HS-5 (cell line): ENCODE measurements around the gene P3R3URF.
"Not testable (repeated sequence)": the region's sequence is repeated elsewhere in the genome, so short reads cannot be mapped to it uniquely, and the experiment has no call there.

Source experiments
- DNase-seq: peaks from one replicate; pipeline ENCODE4 v3.0.0-alpha.2; 2012; ENCODE audit warnings: low read depth

The P3R3URF gene

DNA sequence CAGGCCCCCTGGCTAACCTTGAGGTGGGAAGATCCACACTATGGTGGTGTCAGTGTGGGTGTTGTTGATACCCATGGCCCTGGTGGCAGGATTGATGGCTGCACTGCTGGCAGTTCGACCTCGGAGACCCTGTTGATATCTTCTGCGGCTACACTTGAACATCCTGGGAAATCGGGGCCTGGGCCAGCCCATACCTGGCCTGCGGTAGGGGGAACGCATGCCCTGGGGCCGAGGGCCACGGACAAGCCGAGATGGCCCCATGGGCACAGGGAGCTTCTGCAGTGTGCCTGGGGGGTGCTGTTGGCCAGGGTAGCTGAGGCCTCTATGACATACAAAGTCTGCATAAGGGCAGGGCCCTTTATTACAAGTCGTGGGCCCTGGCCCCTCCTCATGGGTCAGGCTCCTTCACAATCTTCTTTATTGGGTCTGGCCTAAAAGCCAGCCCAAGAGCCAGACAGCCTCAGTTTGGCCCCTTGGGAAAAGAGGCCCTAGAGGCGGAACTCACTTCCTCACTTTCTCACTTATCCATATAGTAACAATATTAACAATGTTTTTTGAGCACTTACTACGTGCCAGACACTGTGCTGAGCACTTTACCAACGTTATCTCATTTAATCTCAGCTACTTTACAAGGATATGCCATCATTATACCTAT lies at the start of gene P3R3URF:
Gene P3R3URF (minus strand): TSS at position 278 of the 655 bp plus-strand sequence. CDS start 17 bp downstream, at position 261.
- no peak for DNase-seq

DNA sequence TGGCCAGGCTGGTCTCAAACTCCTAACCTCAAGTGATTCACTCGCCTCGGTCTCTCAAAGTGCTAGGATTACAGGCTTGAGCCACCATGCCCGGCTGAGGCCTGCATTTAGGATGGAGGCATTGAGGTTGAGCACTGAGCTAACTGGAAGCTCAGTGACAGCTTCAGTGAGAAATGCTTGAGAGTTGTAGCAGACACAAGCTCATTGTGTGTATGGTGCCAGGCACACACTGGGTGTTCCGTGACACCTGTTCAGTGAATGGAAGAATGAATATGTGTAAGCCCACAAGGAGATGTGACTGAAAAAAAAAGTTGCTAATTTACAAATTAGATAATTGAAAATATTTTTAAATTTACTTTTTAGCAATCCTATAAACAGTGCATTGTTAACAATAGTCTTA lies 48.7 kb upstream of the P3R3URF start:
- DNase-seq, result no peak

DNA sequence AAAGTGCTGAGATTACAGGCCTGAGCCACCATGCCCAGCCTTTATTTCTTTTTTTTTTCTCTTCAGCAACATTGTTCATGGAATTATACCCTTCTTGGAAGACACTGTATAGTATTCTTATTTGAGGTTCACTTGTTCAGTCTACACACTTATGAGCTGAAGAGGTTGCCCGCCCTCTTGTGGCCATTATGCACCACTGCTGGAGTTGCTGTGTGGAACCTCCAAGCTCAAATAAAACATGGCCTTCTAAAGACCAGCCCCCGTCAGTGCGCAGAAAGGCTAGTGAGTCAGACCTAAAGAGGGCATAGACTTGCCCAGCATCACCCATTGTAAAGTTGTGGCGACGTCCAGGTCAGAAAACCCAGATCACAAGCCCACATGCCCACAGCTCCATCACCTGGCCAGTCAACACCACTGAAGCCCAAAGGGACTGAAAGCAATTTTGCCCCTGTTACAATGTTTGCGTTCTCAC lies 47.2 kb upstream of the P3R3URF start:
- DNase-seq, result peak; percentile 85

DNA sequence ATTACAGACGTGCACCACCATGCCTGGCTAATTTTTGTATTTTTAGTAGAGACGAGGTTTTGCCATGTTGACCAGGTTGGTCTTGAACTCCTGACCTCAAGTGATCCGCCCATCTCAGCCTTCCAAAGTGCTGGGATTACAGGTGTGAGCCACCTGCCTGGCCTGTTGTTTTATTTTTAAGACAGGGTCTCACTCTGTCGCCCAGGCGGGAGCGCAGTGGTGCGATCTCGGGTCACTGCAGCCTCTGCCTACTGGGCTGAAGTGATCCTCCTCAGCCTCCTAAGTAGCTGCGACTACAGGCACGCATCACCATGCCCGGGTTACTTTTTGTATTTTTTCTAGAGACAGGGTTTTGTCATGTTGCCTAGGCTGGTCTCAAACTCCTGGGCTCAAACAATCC lies 46.8 kb upstream of the P3R3URF start:
- not testable (repeated sequence) for DNase-seq

DNA sequence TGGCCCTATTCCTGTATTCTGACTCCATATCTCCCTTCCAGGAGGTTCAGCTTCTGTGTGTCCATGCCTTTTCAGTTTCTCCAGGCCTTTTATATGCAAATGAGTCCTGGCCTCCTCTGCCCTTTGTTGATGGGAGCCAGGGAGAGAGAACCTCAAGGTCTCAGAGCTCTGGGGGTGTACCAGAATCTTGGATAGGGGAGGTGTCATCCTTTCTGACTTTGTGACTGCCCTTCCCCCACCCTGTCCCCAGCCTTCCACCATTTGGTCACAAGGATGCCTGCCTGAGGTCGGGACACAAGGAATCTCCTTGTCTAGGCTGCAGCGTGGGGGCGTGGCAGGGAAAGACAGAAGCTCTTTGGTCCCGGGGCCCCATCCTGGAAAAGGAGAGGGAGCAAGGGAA lies 45.5 kb upstream of the P3R3URF start:
- no peak for DNase-seq

DNA sequence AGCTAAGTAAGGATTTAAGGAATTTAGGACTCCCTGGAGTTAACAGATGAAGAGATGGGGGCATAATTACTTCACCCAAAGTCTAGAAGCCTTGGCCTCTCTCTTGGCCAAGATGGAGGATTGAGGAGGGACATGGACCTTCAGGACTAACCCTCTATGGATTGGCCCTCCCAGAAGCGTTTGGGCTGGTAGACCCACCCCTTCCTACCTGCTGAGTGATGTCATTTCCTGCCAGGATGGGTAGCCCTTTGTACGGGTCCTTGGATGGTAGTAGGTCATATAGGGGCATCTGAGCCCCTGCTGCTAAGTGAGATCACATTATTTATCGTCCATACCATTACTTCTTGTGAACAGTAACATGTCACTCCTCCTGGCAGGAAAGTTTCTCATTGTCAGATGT lies 44.5 kb upstream of the P3R3URF start:
- no peak for DNase-seq

DNA sequence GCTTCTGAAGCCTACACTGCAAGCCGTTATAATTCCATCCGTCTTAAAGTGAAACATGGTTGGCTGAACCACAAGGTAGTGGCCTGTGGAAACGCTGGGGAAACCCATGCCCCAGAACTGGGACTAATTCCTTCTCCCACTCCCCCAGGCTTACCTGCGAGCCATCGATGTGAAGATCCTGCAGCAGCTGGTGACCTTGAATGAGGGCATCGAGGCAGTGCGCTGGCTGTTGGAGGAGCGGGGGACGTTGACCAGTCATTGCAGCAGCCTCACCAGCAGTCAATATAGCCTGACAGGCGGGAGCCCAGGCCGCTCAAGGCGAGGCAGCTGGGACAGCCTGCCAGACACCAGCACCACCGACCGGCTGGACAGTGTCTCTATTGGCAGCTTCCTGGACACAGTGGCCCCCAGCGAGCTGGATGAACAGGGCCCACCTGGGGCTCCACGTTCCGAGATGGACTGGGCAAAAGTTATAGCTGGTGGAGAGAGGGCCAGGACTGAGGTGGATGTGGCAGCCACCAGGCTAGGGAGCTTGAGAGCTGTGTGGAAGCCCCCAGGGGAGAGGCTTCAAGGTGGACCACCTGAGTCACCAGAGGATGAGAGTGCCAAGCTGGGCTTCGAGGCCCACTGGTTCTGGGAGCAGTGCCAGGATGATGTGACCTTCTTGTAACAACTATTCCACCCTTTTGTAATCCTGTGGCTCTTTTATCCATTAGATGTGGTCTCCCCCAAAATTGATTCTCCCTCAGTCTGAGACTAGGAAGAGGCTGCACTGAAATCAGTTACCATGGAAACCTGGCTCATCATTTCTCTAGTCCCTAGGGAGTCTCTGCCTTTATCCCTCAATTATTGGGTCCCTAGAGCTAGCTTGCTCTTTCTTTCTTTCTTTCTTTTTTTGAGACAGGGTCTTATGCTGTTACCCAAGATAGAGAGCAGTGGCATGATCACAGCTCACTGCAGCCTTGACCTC lies 43.5 kb upstream of the P3R3URF start:
- DNase-seq, result no peak

DNA sequence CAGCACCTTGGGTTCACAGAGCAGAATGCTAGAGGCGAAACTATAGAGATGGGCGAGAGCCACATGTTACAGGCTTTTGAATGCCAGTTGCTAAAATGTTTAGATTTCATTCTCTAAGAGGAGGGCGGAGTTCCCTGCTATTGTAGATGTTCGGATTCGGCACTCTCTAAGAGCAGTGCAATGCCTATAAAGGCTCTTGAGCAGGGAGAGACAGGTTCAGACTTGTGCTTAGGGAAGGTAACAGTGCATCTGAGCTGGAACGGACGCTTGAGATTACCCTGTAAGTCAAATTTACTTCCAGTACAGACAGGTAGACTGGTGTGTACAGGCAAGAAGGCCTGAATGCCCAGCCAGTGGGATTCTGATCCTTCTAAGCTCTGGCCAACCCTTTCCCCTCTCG lies 42.2 kb upstream of the P3R3URF start:
- DNase-seq, result no peak

DNA sequence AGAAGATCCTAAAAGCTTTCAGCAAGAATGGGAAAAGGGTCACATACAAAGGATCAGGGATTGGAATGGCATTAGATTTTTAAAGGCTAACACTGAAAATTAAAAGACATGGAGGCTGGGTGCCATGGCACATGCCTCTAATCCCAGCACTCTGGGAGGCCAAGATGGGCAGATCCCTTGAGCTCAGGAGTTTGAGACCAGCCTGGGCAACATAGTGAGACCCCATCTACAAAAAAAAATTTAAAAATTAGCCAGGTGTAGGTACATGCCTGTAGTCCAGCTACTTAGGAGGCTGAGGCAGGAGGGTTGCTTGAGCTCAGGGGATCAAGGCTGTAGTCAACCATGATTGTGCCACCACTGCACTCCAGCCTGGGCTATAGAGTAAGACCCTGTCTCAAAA lies 39.2 kb upstream of the P3R3URF start:
- no peak for DNase-seq

DNA sequence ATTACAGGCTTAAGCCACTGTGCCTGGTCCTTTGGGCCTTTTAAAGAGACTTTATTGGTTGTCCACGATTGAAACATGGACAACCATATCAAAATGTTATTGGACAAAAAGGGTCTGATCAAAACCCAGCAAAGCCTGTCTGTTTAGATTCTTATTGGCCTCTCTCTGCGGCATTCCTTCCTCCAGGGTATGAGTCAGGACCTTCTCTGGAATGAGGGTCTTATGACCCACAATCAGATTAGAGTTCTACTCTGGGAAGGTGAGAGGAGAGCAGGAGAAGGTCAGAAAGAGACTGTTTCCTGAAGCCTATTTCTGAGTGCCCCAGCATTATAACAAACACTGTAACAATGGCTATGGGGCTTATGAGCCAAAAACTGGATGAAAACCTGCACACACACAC lies 34.8 kb upstream of the P3R3URF start:
- no peak for DNase-seq

DNA sequence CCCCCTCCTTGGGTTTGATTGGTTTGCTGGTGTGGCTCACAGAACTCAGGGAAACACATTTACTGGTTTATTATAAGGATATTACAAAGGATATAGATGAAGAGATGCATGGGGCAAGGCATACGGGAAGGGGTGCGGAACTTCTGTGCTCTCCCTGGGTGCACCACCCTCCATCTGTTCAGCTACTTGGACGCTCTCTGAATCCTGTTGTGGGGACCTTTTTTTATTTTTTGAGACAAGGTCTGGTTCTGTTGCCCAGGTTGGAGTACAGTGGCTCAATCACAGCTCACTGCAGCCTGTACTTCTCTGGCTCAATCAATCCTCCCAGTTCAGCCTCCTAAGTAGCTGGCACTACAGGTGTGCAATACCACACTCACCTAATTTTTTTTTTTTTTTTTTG lies 34.3 kb upstream of the P3R3URF start:
- DNase-seq, result no peak

DNA sequence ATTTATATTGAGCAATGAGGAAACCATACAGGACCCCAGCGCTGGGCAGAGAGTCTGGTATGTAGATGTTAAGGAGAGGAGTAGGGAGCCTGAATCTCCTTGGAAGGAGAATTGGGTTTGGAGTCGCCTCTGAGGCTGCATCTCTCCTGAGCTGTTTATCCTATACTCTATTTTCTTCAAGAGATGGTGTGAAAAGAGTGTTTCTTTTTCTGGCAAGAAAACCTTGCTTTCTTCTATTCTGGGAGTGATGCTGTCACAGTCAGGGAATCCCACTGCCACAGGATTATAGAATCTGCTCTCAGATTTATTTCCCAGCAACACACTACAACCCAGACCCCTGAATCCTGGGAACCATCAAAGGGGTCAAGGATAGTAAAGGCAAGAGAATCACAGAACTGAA lies 30.1 kb upstream of the P3R3URF start:
- no peak for DNase-seq

DNA sequence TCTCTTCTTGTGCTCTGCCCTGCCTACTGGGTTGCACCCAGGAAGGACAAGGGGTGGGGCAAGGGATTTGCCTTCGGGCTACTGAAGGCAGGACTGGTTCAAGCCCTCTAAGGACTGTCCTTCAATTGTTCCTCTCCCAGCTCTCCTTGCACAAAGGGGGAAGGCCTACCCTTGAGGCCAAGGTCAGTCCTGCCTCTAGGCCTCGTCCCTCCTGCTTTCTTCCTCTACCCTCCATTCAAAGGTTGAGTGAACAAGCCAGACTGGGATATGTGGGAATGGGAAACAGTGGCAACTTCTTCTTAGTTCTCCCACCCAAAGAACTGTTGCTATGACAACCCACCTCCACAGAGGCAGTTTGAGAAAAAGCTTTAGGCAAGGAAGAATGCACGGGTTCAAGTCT lies 29.5 kb upstream of the P3R3URF start:
- DNase-seq, result no peak

DNA sequence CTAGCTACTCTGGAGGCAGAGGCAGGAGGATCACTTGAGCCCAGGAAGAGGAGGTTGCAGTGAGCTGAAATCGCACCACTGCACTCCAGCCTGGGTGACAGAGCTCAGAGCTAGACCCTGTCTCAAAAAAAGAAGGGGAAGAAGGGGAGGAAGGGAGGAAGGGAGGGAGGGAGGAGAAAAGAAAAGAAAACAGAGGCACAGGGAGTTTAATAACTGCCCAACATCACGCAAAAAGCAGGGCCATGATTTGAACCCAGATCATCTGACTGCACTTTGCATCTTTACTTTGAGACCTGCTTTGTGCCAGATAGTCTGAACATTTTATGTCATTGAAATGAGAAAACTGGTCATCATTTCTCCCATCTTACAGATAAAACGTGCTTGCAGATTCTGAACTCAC lies 28.9 kb upstream of the P3R3URF start:
- DNase-seq, result no peak

DNA sequence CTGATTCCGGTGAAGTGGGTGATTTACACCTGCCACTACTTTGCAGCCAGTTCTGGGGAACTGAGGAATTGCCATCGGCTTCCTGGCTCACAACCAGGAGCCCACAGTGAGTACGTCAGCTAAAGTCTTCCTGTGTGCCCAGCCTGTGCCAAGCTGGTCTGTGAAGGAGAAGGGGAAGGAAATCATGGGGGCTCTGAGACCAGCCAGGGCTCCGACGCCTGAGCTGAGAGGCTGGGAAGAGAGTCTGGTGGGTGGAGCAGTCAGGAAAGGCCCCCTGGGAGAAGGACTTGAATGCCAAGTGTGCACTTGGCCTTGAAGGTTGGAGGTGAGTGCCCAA lies 28.1 kb upstream of the P3R3URF start:
- DNase-seq, result no peak

DNA sequence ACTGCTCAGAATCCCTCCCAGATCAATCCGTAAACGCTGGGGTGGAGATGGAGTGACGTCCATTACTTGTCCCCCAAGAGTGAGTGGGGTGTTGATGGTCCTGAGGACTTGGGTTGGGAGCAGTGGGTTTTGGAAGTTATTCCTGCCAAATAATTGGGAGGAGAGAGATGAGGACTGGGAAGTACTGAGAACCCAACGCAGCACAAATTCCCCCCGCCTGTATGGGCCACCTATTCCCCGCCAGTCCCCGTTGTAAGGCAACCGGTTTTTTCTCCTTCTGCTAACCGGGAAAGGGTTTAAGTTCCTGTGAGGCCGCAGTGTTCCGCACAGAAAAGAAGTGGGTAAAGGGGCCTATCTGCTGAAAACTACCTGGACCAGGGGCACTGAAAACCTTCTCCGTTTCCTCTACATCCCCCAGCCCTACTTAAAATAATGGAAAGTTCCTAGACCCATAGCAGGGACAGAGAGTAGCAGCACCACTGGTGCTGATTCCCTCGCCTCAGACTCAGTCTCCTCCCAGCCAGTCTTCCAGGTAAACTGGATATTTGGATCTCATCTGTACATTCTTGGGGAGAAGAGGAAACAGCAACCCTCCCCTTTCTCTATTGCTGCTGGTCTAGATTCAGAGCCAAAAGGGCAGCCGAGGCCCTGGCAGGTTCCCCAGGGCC lies 27.6 kb upstream of the P3R3URF start:
- DNase-seq, result no peak

DNA sequence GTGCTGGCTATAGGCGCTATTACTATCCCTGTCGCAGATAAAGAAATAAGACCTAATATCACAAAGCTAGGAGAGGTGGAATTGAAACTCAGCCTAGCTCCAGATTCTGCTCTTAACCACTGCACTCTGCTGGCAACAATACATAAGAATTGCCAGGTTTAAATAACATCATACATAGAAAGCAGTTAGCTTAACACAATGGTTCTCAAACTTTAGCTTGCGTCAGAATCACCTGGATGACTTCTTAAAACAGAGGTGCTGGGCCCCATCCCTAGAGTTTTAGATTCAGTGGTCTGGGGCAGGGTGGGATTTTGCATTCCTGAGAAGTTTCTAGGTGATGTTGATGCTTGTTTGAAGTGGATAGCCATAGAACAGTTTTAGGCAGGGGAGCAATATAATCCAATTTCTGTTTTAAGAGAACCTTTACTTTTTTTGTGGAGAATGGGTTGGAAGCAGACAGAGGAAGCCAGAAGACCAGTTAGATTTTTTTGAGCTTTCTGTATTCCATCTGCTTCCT lies 23.0 kb upstream of the P3R3URF start:
- no peak for DNase-seq

DNA sequence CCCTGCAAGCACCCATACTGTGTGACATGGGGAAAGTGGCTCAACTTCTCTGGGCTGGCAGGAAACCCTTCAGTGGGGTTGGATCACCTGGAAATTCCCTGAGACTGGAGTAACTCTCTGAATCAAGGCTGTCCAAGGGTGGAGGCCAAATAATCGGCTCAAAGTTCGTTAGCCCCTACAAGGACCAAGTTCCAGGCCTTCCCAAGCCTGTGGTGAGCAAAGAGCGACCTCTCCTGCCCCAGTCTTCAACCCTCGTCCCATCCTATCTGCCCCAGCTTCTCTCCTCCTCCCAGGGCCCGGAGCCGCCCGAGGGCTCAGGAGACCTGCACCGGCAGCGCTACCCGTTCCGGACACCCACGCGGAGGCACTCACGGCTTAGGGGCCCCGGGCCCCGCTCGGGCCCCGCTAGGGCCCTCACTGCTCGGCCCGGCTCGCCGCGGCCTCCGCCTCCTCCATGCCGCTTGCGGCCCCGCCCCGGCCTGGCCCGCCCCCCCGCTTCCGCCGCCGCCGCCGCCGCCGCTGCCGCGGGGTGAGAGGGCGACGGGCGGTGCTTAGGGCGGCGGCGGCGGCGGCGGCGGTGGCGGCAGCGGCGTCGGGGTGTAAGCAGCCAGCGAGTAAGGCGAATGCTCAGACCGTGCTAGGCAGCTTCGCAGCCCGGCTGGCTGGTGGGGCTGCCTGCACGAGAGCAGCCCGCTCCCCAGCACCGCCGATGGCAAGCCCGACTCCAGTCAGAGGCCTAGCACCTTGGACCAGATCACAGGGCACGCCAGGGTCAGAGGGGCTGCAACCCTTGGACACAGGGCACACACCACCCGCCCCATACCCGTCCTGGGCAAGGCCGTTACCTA lies 21.9 kb upstream of the P3R3URF start, which contains the start of gene POMGNT1:
Gene POMGNT1 (minus strand): TSS at position 471 of the 848 bp plus-strand sequence. CDS start 613 bp downstream, outside the sequence.
- DNase-seq, result no peak

DNA sequence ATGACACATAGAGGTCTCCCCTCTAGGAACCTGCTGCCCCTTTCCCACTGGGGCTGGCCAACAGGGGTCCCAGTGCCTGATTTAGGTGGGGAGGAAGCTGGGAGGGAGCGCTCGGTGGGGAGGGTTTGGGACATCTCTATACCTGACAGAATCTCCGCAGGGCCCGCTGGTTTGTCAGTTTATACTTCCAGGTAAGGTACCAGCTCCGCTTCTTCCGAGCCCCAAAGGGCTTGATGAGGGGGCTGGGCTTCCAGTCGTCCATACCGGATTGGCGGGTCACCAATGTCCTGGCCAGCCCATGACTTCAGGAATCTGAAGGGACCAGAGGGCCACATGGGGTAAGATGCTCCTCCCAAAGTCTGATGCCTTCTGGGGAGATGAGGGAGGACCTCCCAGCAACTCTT lies 21.3 kb upstream of the P3R3URF start:
- no peak for DNase-seq

DNA sequence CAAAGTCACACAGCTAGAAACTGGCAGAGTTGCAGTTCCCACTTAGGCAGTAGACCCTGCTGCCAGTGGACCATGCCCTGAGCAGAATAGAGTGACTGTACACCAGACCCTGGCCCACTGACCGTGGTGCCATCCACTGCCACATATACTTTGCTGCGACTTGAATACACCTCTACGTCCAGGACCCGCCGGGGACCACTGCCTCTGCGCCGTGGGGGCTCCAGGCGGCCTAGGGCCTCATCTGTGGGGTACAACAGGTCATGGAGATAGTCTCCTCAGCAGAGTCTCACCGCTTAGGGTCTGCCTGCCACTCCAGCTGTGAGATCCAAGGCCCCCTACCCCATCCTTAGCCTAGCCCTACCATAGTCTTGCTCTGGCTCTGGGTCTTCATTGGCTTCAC lies 20.3 kb upstream of the P3R3URF start:
- DNase-seq, result no peak

DNA sequence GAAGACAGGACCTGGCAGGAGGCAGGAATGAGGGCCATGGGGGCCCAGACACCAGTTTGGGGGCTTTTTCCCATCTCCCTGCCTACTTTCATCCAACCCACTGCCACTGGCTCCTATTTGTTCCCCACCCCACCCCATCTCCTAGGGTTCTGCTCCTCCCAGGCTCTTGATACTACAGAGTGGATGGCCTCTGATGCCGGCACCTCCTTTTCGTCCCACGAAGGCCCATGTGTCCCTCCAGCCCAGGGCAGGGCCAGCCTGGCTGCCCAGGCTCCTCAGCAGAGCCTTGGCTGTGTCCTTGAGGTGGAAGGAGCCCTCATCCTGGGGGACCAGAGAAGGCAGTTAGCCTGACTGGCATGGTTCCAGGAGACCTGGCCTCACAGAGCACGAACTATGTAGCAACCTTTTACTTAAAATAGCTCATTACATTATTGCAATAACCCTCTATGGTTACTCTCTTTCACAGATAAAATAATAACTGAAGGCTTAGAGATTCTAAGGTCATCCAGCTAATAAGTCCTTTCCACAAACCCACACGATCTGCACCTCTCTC lies 18.4 kb upstream of the P3R3URF start:
- no peak for DNase-seq
